NCI-H69 (cell line): ENCODE results near the gene SMAD1.
"Not testable (repeated sequence)": the region's sequence is repeated elsewhere in the genome, so short reads cannot be mapped to it uniquely, and the experiment has no call there.

Experiments
- DNase-seq: peaks from one replicate; lab custom pipeline; 2025; lab: John Stamatoyannopoulos, UW

Gene SMAD1

GRCh38 chr4:145528601-145529000, 46.9 kb downstream of the SMAD1 start:
- no peak for DNase-seq

GRCh38 chr4:145530189-145530588, 48.5 kb downstream of the SMAD1 start:
- DNase-seq = no peak

GRCh38 chr4:145530662-145531061, 49.0 kb downstream of the SMAD1 start:
- DNase-seq = no peak

- peak; percentile 62 for DNase-seq
Measured at GRCh38 chr4:145531223-145531622, 49.6 kb downstream of the SMAD1 start.

- DNase-seq = no peak
Measured at GRCh38 chr4:145531859-145532258, 50.2 kb downstream of the SMAD1 start.

GRCh38 chr4:145533001-145533400, 51.3 kb downstream of the SMAD1 start:
- DNase-seq = no peak

GRCh38 chr4:145533415-145533814, 51.8 kb downstream of the SMAD1 start:
- DNase-seq = not testable (repeated sequence)

GRCh38 chr4:145533961-145534360, 52.3 kb downstream of the SMAD1 start:
- DNase-seq = no peak

- no peak for DNase-seq
Measured at GRCh38 chr4:145535202-145535601, 53.5 kb downstream of the SMAD1 start.

GRCh38 chr4:145536044-145536443, 54.4 kb downstream of the SMAD1 start:
- no peak for DNase-seq

- DNase-seq = peak; percentile 88
Measured at GRCh38 chr4:145538596-145538995, 56.9 kb downstream of the SMAD1 start.

- DNase-seq = peak; percentile 40
Measured at GRCh38 chr4:145539671-145540070, 58.0 kb downstream of the SMAD1 start.

GRCh38 chr4:145540235-145540634, 58.6 kb downstream of the SMAD1 start:
- peak; percentile 59 for DNase-seq

- DNase-seq = peak; percentile 84
Measured at GRCh38 chr4:145541346-145541745, 59.7 kb downstream of the SMAD1 start.

GRCh38 chr4:145545031-145545430, 63.4 kb downstream of the SMAD1 start:
- no peak for DNase-seq

GRCh38 chr4:145545538-145546174, 64.0 kb downstream of the SMAD1 start:
- peak; percentile 72 for DNase-seq

- peak; percentile 57 for DNase-seq
Measured at GRCh38 chr4:145546175-145546915, 64.7 kb downstream of the SMAD1 start.

- no peak for DNase-seq
Measured at GRCh38 chr4:145551660-145552059, 70.0 kb downstream of the SMAD1 start.

- DNase-seq = no peak
Measured at GRCh38 chr4:145552181-145552822, 70.6 kb downstream of the SMAD1 start.

- no peak for DNase-seq
Measured at GRCh38 chr4:145553375-145553774, 71.7 kb downstream of the SMAD1 start.

GRCh38 chr4:145554691-145555090, 73.0 kb downstream of the SMAD1 start:
- peak; percentile 6 for DNase-seq

- peak; percentile 64 for DNase-seq
Measured at GRCh38 chr4:145557720-145558119, 76.1 kb downstream of the SMAD1 start.
